Natural killer cell (primary cell): ENCODE results near the gene MIPEP. TPM values are rescaled to one million over a fixed set of nuclear protein-coding genes. Genes with fewer than 3 reads are reported as not detected.

Experiments used
- ATAC-seq, 3 donors: fragments of 150-1000 bp in 2 of 3; fragments of 200-7000 bp in 1 of 3; cut with Tn5 transposase; 1 replicate in 1 of 3; 2 replicates in 2 of 3; pipeline ENCODE4 v1.10.0; 2021; ENCODE audit warnings: mild to moderate bottlenecking in 2 of 3, moderate library complexity in 2 of 3
- DNase-seq, 2 donors: peaks; one replicate each; pipeline versions ENCODE4 v3.0.0 to v3.0.0-alpha.2; 2013 to 2021; ENCODE audit warnings: mixed read lengths in 1 of 2
- H3K27ac ChIP-seq: one replicate; pipeline ENCODE4 v1.5.1; 2013; ENCODE audit warnings: mild to moderate bottlenecking, low read length
- H3K27me3 ChIP-seq: one replicate; pipeline ENCODE4 v1.6.1; 2013; ENCODE audit warnings: low read length; ENCODE audit not compliant: control insufficient read depth, insufficient read depth
- H3K36me3 ChIP-seq: one replicate; pipeline ENCODE4 v1.6.1; 2013; ENCODE audit warnings: low read length; ENCODE audit not compliant: control insufficient read depth, insufficient read depth
- H3K4me1 ChIP-seq: one replicate; pipeline ENCODE4 v1.6.1; 2013; ENCODE audit warnings: low read length; ENCODE audit not compliant: control insufficient read depth, insufficient read depth
- H3K4me3 ChIP-seq: one replicate; pipeline ENCODE4 v1.5.1; 2013; ENCODE audit warnings: low read length
- H3K9me3 ChIP-seq: one replicate; pipeline ENCODE4 v1.6.1; 2013; ENCODE audit warnings: low read length; ENCODE audit not compliant: control insufficient read depth, insufficient read depth
- H3K27ac Mint-ChIP-seq, 2 donors: one replicate each; pipeline ENCODE4 v1.8.0; 2022; ENCODE audit warnings: mild to moderate bottlenecking in 2 of 2, mixed read lengths in 2 of 2, moderate library complexity in 1 of 2
- H3K27me3 Mint-ChIP-seq, 2 donors: one replicate each; pipeline ENCODE4 v1.8.0; 2022; ENCODE audit warnings: low read depth in 2 of 2, mixed read lengths in 2 of 2
- H3K36me3 Mint-ChIP-seq: one replicate; pipeline ENCODE4 v1.8.0; 2022; ENCODE audit warnings: mixed read lengths
- H3K4me1 Mint-ChIP-seq, 2 donors: one replicate each; pipeline ENCODE4 v1.8.0; 2022; ENCODE audit warnings: mixed read lengths in 2 of 2
- H3K4me3 Mint-ChIP-seq: one replicate; pipeline ENCODE4 v1.8.0; 2022; ENCODE audit warnings: mild to moderate bottlenecking, moderate library complexity, mixed read lengths
- H3K9me3 Mint-ChIP-seq, 2 donors: one replicate each; pipeline ENCODE4 v1.8.0; 2022; ENCODE audit warnings: mixed read lengths in 2 of 2
- WGBS: methylation state at CpG from one replicate; pipeline ENCODE4 v1.1.7; 2013; ENCODE audit warnings: missing lambda C conversion rate; ENCODE audit not compliant: insufficient coverage; 5-methylcytosine and 5-hydroxymethylcytosine counted together
- intact Hi-C: fragments of 100-400 bp; cut with micrococcal nuclease; formaldehyde crosslinking; loops from one replicate; pipeline ENCODE4 v1.14.2; 2022
- total RNA-seq, 4 donors: library from RNA; stranded (reverse); fragments of 120-200 nt in 1 of 4; gene quantifications; one replicate each; pipeline versions ENCODE4 v1.2.3 to v1.2.4, GENCODE V29; 2013 to 2022
- TF ChIP-seq, protein P1 (sequence below): fragments of 200-600 bp; IDR thresholded peaks from one replicate; pipeline ENCODE4 v1.8.0; 2022; ENCODE audit warnings: antibody characterized with exemption

The MIPEP gene
- total RNA-seq, 3 donors from 2014 or later (not counting 1 experiment from before 2014, with no cell fraction given) = 9.7 to 10.1 (median 9.7) TPM

DNA sequence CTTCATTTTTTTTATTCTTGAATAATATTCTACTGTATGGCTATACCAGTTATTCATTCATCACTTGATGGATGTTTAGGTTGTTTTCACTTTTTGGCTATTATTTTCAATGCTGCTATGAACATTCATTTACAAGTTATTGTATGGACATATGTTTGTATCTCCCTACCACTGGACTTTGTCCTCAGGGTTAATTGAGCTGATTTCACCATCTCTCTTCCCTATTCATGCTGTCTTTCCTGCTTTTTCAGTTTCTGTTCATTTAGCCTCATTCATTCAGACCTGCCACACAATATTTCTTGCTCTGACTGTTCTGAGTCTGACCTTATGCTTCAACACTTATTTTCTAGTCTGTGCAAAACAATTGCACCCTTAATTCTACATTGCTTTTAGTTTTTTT lies 20.4 kb upstream of the MIPEP start:
- intact Hi-C loops = no loop called here
- Mint-ChIP-seq H3K36me3 (no peaks in the 10 kb centered on the region), H3K27me3 (peaks cover 18 to 24% of the 10 kb centered on the region in 2 donors), H3K4me3 (no peak overlapping the region), H3K9me3 (no peaks in the 10 kb centered on the region), H3K27ac (no peak overlapping the region), H3K4me1 (no peaks in the 10 kb centered on the region)
- TF ChIP-seq, protein P1, sequence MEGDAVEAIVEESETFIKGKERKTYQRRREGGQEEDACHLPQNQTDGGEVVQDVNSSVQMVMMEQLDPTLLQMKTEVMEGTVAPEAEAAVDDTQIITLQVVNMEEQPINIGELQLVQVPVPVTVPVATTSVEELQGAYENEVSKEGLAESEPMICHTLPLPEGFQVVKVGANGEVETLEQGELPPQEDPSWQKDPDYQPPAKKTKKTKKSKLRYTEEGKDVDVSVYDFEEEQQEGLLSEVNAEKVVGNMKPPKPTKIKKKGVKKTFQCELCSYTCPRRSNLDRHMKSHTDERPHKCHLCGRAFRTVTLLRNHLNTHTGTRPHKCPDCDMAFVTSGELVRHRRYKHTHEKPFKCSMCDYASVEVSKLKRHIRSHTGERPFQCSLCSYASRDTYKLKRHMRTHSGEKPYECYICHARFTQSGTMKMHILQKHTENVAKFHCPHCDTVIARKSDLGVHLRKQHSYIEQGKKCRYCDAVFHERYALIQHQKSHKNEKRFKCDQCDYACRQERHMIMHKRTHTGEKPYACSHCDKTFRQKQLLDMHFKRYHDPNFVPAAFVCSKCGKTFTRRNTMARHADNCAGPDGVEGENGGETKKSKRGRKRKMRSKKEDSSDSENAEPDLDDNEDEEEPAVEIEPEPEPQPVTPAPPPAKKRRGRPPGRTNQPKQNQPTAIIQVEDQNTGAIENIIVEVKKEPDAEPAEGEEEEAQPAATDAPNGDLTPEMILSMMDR = no peak
- Histone ChIP-seq H3K9me3 (no peaks in the 10 kb centered on the region), H3K4me1 (no peaks in the 10 kb centered on the region), H3K27me3 (peaks cover 10% of the 10 kb centered on the region), H3K4me3 (no peak overlapping the region), H3K36me3 (no peaks in the 10 kb centered on the region), H3K27ac (no peak overlapping the region)
- ATAC-seq (no peak), DNase-seq (no peak)

DNA sequence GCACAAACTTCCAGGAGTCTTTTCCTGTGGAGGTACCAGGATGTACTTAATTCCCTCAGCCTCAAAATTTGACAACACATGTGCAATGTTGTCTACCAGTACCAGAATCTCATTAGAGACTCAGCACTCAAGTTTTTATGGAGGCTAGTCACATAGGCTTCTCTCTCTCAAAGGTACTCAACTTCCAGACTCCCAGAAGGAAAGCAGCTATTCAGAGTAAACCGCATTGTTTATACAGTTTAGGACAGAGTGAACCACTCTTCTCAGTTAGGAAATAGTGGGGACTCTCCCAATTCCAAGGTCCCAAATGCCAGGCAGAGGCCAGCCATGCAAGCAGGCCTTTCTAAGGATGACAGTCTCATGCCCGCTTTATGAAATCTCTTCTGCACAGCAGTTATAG lies 16.6 kb upstream of the MIPEP start:
- H3K9me3 Mint-ChIP-seq = no peaks in the 10 kb centered on the region
- Histone ChIP-seq H3K36me3 (no peaks in the 10 kb centered on the region), H3K9me3 (no peaks in the 10 kb centered on the region), H3K4me1 (peaks cover 3% of the 10 kb centered on the region), H3K27ac (no peak overlapping the region), H3K27me3 (peaks cover 24% of the 10 kb centered on the region), H3K4me3 (no peak overlapping the region)
- H3K27ac Mint-ChIP-seq = no peak overlapping the region
- H3K27me3 Mint-ChIP-seq = peaks cover 34 to 38% of the 10 kb centered on the region in 2 donors
- DNase-seq (no peak), ATAC-seq (no peak)
- no peaks in the 10 kb centered on the region for H3K36me3 Mint-ChIP-seq
- WGBS = 93% methylated on average over 1 of the region's 2 CpGs
- no peak overlapping the region for H3K4me3 Mint-ChIP-seq
- TF ChIP-seq, protein P1 = no peak
- H3K4me1 Mint-ChIP-seq = peaks cover 0 to 5% of the 10 kb centered on the region in 2 donors
- intact Hi-C loops = no loop called here

DNA sequence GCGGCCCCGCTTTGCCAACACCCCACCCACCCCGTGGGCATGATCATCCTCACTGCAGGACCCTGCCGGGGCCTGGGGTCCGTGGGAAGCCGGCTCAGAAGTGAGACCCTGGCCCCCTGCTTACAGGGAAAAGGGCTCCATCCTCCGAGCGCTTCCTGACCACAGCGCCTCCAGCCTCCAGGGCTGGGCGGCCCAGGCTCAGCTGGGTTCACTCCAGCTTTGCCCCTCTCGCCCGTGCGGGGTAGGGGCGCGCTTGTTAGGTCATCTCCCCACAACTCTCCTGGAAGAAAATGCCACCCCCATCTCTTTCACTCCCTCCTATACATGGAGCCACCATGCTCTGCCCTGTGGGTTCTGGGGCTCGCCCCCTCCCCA lies 14.7 kb upstream of the MIPEP start:
- no peak for DNase-seq
- no peaks in the 10 kb centered on the region for H3K36me3 Mint-ChIP-seq
- Histone ChIP-seq H3K36me3 (no peaks in the 10 kb centered on the region), H3K4me3 (no peak overlapping the region), H3K4me1 (peaks cover 3% of the 10 kb centered on the region), H3K27ac (no peak overlapping the region), H3K27me3 (peaks cover 24% of the 10 kb centered on the region), H3K9me3 (no peaks in the 10 kb centered on the region)
- H3K4me1 Mint-ChIP-seq = peaks cover 0 to 5% of the 10 kb centered on the region in 2 donors
- no peak overlapping the region for H3K27ac Mint-ChIP-seq
- TF ChIP-seq, protein P1 = no peak
- 29% methylated on average over 16 of the region's 16 CpGs for WGBS
- intact Hi-C loops = no loop called here
- no peaks in the 10 kb centered on the region for H3K9me3 Mint-ChIP-seq
- peaks cover 34 to 56% of the 10 kb centered on the region in 2 donors for H3K27me3 Mint-ChIP-seq
- peak in 1 of 3 donors; percentile 3 for ATAC-seq
- H3K4me3 Mint-ChIP-seq = no peak overlapping the region
